GM23248 (cell line): ENCODE results near the gene TBL3.

Experiments used
- EZH2 ChIP-seq: fragments of 200-600 bp; sonication (generic); IDR thresholded peaks from 2 replicates; pipeline ENCODE4 v1.6.1; 2018; ENCODE audit warnings: antibody characterized with exemption, mild to moderate bottlenecking; ENCODE audit not compliant: insufficient read depth, poor library complexity, severe bottlenecking
- EZH2phosphoT487 ChIP-seq: fragments of 200-600 bp; sonication (generic); IDR thresholded peaks from 2 replicates; pipeline ENCODE4 v1.6.1; 2018; ENCODE audit warnings: antibody characterized with exemption, moderate library complexity, mild to moderate bottlenecking, low read depth; ENCODE audit not compliant: insufficient read depth

DNA sequence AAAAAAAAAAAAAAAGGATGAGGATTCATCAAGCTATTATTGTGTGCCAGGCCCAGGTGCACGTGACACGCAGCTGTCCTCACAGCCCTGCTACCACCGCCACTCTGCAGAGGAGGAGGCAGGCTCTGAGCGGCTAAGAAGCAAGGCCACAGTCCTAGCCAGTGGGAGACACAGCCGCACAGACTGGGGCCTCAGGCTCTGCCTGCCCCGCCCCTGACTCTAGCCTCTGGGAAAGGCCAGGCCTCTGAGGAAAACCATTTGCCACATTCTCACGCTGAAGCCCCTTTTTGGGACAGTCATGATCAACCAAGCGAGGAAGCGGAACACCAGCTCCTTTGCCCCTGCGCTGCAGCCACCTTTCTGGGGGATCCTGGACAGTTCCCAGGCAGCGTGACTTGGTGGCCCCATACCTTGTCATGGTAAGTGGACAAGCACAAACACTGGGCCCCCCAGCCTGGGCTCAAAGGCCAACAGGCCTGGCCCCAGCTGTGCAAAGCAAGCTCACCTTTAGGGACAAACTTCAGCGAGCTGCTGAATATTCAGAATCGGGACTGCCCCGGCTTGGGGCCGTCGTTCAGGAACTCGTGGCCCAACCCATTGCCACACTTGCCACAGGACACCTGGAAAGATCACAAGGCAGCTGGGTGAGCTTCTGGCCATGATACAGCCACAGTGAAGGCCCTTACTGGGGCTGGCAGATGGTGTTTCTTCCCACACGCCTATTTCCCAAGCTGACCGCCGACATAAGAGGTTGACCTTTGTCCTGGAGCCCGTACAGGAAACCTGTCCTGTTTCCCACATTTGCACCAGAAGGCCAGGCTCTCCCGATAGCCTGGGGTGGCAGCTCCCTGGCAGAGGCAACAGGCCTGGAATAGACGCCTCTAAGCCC lies 31.3 kb upstream of the TBL3 start:
- no peak for TF ChIP-seq EZH2
- no peak for TF ChIP-seq EZH2phosphoT487
